ENCODE data around the gene AGBL4.

AGBL4 gene

GRCh38 chr1:48923116-48923515 lies 1100.6 kb downstream of the AGBL4 start:
- no peak for DNase-seq (ENCODE audit: low read depth)
- TF ChIP-seq, protein P1, sequence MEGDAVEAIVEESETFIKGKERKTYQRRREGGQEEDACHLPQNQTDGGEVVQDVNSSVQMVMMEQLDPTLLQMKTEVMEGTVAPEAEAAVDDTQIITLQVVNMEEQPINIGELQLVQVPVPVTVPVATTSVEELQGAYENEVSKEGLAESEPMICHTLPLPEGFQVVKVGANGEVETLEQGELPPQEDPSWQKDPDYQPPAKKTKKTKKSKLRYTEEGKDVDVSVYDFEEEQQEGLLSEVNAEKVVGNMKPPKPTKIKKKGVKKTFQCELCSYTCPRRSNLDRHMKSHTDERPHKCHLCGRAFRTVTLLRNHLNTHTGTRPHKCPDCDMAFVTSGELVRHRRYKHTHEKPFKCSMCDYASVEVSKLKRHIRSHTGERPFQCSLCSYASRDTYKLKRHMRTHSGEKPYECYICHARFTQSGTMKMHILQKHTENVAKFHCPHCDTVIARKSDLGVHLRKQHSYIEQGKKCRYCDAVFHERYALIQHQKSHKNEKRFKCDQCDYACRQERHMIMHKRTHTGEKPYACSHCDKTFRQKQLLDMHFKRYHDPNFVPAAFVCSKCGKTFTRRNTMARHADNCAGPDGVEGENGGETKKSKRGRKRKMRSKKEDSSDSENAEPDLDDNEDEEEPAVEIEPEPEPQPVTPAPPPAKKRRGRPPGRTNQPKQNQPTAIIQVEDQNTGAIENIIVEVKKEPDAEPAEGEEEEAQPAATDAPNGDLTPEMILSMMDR (conservative IDR thresholded peaks at IDR 0.05; ENCODE audit: low read length): no peak
- no peak overlapping the region for H3K4me3 ChIP-seq (ENCODE audit: low read length)

- TF ChIP-seq, protein P1 (conservative IDR thresholded peaks at IDR 0.05; ENCODE audit: low read length): no peak
- no peak for DNase-seq (ENCODE audit: low read depth)
- no peak overlapping the region for H3K4me3 ChIP-seq (ENCODE audit: low read length)
These were observed 1102.9 kb downstream of the AGBL4 start for GRCh38 chr1:48920851-48921250.

DNA sequence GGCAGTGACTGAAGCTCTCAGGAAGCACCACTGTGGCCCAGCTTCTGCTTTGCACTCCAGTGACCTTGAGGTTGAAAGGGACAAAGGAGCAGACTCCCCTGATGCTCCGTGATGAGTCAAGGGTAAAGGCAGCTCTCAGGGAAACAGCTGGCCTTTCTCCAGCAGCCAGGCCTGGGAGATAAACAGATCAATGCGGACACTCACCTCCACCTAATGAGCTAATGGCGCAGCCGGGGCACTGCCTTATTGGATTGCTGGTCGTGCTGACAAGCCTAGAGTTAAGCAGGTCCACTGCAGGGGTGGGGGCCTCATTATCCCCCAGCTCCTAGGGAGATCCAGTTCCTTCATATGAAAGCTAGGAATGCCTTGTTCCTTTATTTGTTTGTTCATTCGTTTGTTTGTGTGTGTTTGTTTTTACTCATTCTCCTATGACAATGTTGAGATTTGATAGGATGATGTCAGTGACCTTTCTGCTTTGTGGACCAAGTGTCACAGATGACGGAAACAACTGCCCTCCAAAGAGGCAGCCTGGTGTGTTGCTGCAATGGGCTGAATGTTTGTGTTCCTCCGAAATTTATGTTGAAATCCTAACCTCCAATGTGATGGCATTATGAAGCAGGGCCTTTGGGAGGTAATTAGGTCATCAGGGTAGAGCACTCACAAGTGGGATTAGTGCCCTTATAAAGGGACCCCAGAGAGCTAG lies 1105.7 kb downstream of the AGBL4 start:
- no peak overlapping the region for H3K4me3 ChIP-seq (ENCODE audit: low read length)
- TF ChIP-seq, protein P1 (conservative IDR thresholded peaks at IDR 0.05; ENCODE audit: low read length): no peak
- DNase-seq (ENCODE audit: low read depth): no peak

DNA sequence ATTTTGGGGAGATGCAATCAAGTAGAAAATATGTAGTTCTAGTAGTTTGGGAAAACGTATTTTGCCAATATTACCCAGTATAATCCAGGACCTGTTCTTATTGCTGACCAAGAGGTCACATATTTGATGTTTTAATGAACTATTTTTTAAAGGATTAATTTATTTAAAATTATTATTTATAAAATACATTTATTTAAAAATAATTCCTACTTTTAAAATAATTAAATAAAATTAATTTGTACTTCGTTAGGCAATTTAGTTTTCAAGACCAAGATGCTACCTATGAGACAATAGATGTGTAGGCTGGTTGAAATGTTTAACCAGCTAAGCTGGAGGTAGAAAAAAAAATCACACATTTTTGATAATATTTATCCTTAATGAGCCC lies 1106.7 kb downstream of the AGBL4 start:
- no peak for DNase-seq (ENCODE audit: low read depth)
- TF ChIP-seq, protein P1 (conservative IDR thresholded peaks at IDR 0.05; ENCODE audit: low read length): no peak
- no peak overlapping the region for H3K4me3 ChIP-seq (ENCODE audit: low read length)

- peak; percentile 79 for DNase-seq (ENCODE audit: low read depth)
- no peak overlapping the region for H3K4me3 ChIP-seq (ENCODE audit: low read length)
These were observed 1107.4 kb downstream of the AGBL4 start for GRCh38 chr1:48916130-48917069.

GRCh38 chr1:48908606-48909005 lies 1115.1 kb downstream of the AGBL4 start:
- H3K4me3 ChIP-seq (ENCODE audit: low read length): no peak overlapping the region
- no peak for DNase-seq (ENCODE audit: low read depth)
- TF ChIP-seq, protein P1 (conservative IDR thresholded peaks at IDR 0.05; ENCODE audit: low read length): no peak

More at GRCh38 chr1:48916130-48917069, 1107.4 kb downstream of the AGBL4 start:
- TF ChIP-seq, protein P1 (conservative IDR thresholded peaks at IDR 0.05; ENCODE audit: low read length): peak; percentile 83
